ENCODE results near the gene PAFAH2. TPM values are rescaled to one million over a fixed set of nuclear protein-coding genes. Genes with fewer than 3 reads are reported as not detected.

The PAFAH2 gene
- total and polyA plus RNA-seq, 2 of the 8 experiments (the other 6 are each of a cell fraction or from before 2014, with no cell fraction given) = 7.7 to 9.3 TPM

GRCh38 chr1:26016258-26016952, 18.5 kb upstream of the PAFAH2 start (continued):
- TF ChIP-seq EGR1 (IDR thresholded peaks at IDR 0.05; ENCODE audit: borderline replicate concordance, low read depth, low read length) (no peak), RNF2 (IDR thresholded peaks at IDR 0.05; ENCODE audit: borderline replicate concordance, low read depth, low read length, missing control alignments, poor library complexity, severe bottlenecking) (no peak)

Data from H1 (cell line).